NCI-H1105 treated with DMSO at 0.1 percent for 48 hours (cell line): Measurements from ENCODE around the gene WDR90.
"Not testable (repeated sequence)": the region's sequence is repeated elsewhere in the genome, so short reads cannot be mapped to it uniquely, and the experiment has no call there.

ENCODE experiments used
- DNase-seq: peaks from one replicate; lab custom pipeline; 2025; lab: John Stamatoyannopoulos, UW

The WDR90 gene

GRCh38 chr16:708019-708418 lies 58.9 kb downstream of the WDR90 start:
- no peak for DNase-seq

- DNase-seq, result no peak
These were observed 59.8 kb downstream of the WDR90 start for GRCh38 chr16:708959-709358.

- peak; percentile 89 for DNase-seq
These were observed 60.7 kb downstream of the WDR90 start for GRCh38 chr16:709566-710499.

- no peak for DNase-seq
These were observed 61.4 kb downstream of the WDR90 start for GRCh38 chr16:710500-711075.

- DNase-seq, result no peak
These were observed 61.9 kb downstream of the WDR90 start for GRCh38 chr16:711084-711483.

- peak; percentile 45 for DNase-seq
These were observed 62.6 kb downstream of the WDR90 start for GRCh38 chr16:711548-712320.

- DNase-seq, result not testable (repeated sequence)
These were observed 63.6 kb downstream of the WDR90 start for GRCh38 chr16:712740-713250.

- DNase-seq, result no peak
These were observed 64.9 kb downstream of the WDR90 start for GRCh38 chr16:714079-714478.

GRCh38 chr16:714558-715476 lies 65.7 kb downstream of the WDR90 start, which contains the start of gene METRN:
Gene METRN, plus strand, starts transcription at chr16:715118. Its CDS starts 172 bp downstream, at chr16:715290.
- DNase-seq, result peak; percentile 41

- DNase-seq, result no peak
These were observed 66.5 kb downstream of the WDR90 start for GRCh38 chr16:715477-716199.

- DNase-seq, result no peak
These were observed 67.0 kb downstream of the WDR90 start for GRCh38 chr16:716200-716568.

GRCh38 chr16:716768-717325 lies 67.7 kb downstream of the WDR90 start:
- no peak for DNase-seq
